K562 (cell line): ENCODE results near the gene ATP7B. TPM values are rescaled to one million over a fixed set of nuclear protein-coding genes. Genes with fewer than 3 reads are reported as not detected.

ENCODE experiments used
- CREM ChIP-seq: IDR thresholded peaks from 2 replicates; pipeline ENCODE4 v1.6.1; 2014; ENCODE audit warnings: antibody characterized with exemption, low read depth
- DMBX1 ChIP-seq: fragments of 250-450 bp; sonication (Bioruptor Pico); IDR thresholded peaks from 2 replicates; pipeline ENCODE4 v1.8.0; 2022; ENCODE audit warnings: inconsistent platforms, mild to moderate bottlenecking, moderate library complexity, borderline replicate concordance
- EZH2 ChIP-seq: IDR thresholded peaks from 2 replicates; pipeline ENCODE4 v1.6.1; 2012; ENCODE audit warnings: low read depth, mild to moderate bottlenecking, inconsistent platforms, low read length, borderline replicate concordance
- FOXA3 ChIP-seq, 2 experiments: fragments of 450-650 bp in 1 of 2; sonication (generic) in 1 of 2; formaldehyde crosslinking; IDR thresholded peaks in 1 of 2; conservative IDR thresholded peaks in 1 of 2; 2 replicates each; pipeline versions ENCODE4 v1.4.0 to v1.8.0; 2020 to 2022; ENCODE audit warnings: mild to moderate bottlenecking in 2 of 2, missing genetic modification reagents in 1 of 2
- HBP1 ChIP-seq: fragments of 450-650 bp; formaldehyde crosslinking; IDR thresholded peaks from 2 replicates; pipeline ENCODE4 v1.4.0; 2022; ENCODE audit warnings: missing genetic modification characterization
- KAT2B ChIP-seq: IDR thresholded peaks from one replicate; pipeline ENCODE4 v1.6.1; 2012; ENCODE audit warnings: low read depth, mild to moderate bottlenecking, control low read depth, inconsistent platforms, low read length, moderate library complexity
- MAZ ChIP-seq, 2 experiments: fragments of 450-650 bp in 1 of 2; sonication (generic) in 1 of 2; formaldehyde crosslinking; IDR thresholded peaks in 1 of 2; conservative IDR thresholded peaks in 1 of 2; 2 replicates each; pipeline versions ENCODE4 v1.4.0 to v1.5.0; 2020; ENCODE audit warnings: mild to moderate bottlenecking in 1 of 2, missing genetic modification reagents in 1 of 2
- NCOA2 ChIP-seq, 2 experiments: fragments of 450-650 bp; IDR thresholded peaks; 2 replicates each; pipeline ENCODE4 v1.6.1; 2018; ENCODE audit warnings: mild to moderate bottlenecking in 2 of 2, moderate library complexity in 1 of 2; ENCODE audit not compliant: partially characterized antibody in 2 of 2
- NR1H2 ChIP-seq: sonication (generic); formaldehyde crosslinking; IDR thresholded peaks from 2 replicates; pipeline ENCODE4 v1.4.0; 2020; ENCODE audit warnings: mild to moderate bottlenecking, missing genetic modification reagents
- NRF1 ChIP-seq, 2 experiments: fragments of 450-650 bp; IDR thresholded peaks in 1 of 2; conservative IDR thresholded peaks in 1 of 2; 2 replicates each; pipeline ENCODE4 v1.6.1; 2014; ENCODE audit warnings: mild to moderate bottlenecking in 2 of 2
- PHB2 ChIP-seq: fragments of 450-650 bp; IDR thresholded peaks from 2 replicates; pipeline ENCODE4 v1.6.1; 2017; ENCODE audit warnings: low read depth
- PHF8 ChIP-seq: fragments of 200-600 bp; sonication (generic); IDR thresholded peaks from 2 replicates; pipeline ENCODE4 v1.6.1; 2012; ENCODE audit warnings: mixed run types, mild to moderate bottlenecking, inconsistent platforms, low read length, moderate library complexity, borderline replicate concordance
- POLR2AphosphoS5 ChIP-seq: IDR thresholded peaks from 2 replicates; pipeline ENCODE4 v1.6.1; 2011; ENCODE audit warnings: mild to moderate bottlenecking, low read depth, low read length, moderate library complexity; ENCODE audit not compliant: control insufficient read depth, insufficient read depth
- POU5F1 ChIP-seq: fragments of 150-350 bp; IDR thresholded peaks from 2 replicates; pipeline ENCODE4 v1.6.1; 2014; ENCODE audit warnings: borderline replicate concordance, low read length, low read depth, mild to moderate bottlenecking; ENCODE audit not compliant: partially characterized antibody
- RAD51 ChIP-seq: fragments of 450-650 bp; IDR thresholded peaks from 2 replicates; pipeline ENCODE4 v1.7.1; 2016; ENCODE audit warnings: low read depth, mild to moderate bottlenecking, borderline replicate concordance
- RBM15 ChIP-seq: fragments of 200-400 bp; formaldehyde crosslinking; IDR thresholded peaks from 2 replicates; pipeline ENCODE4 v1.6.1; 2018; ENCODE audit warnings: mild to moderate bottlenecking, low read length, moderate library complexity; ENCODE audit not compliant: insufficient read depth
- THRB ChIP-seq: fragments of 450-650 bp; formaldehyde crosslinking; conservative IDR thresholded peaks from 2 replicates; pipeline ENCODE4 v1.4.0; 2022; ENCODE audit warnings: mild to moderate bottlenecking, missing genetic modification characterization
- ZEB2 ChIP-seq: fragments of 450-650 bp; IDR thresholded peaks from 2 replicates; pipeline ENCODE4 v1.6.1; 2016
- ZNF507 ChIP-seq: conservative IDR thresholded peaks from 2 replicates; pipeline ENCODE4 v1.6.1; 2017; ENCODE audit warnings: missing genetic modification characterization, missing compliant biosample characterization
- ZNF586 ChIP-seq: fragments of 450-650 bp; formaldehyde crosslinking; conservative IDR thresholded peaks from 2 replicates; pipeline ENCODE4 v1.4.0; 2020; ENCODE audit warnings: mild to moderate bottlenecking, moderate library complexity
- polyA plus RNA-seq, 8 experiments: library from polyadenylated mRNA; depleted of rRNA in 4 of 8; stranded (reverse) in 5 of 8; unstranded in 3 of 8; fragments of >200 nt; fragmentation: Nextera tagmentation in 2 of 8; fragmentation: Illumina TruSeq in 1 of 8; extraction: Ambion mirVana in 2 of 8; extraction: Trizol in 1 of 8; gene quantifications; 2 replicates each; pipeline versions ENCODE4 v1.2.1 to v1.2.3, GENCODE V29; 2011 to 2014; ENCODE audit warnings: inconsistent platforms in 1 of 8, missing spikeins in 1 of 8
- total RNA-seq, 7 experiments: library from RNA; depleted of rRNA in 6 of 7; stranded (reverse); fragments of >200 nt in 6 of 7; fragmentation: Illumina TruSeq in 2 of 7; extraction: Trizol in 2 of 7; gene quantifications; 2 replicates each; pipeline versions ENCODE4 v1.2.1 to v1.2.3, GENCODE V29; 2011 to 2021; ENCODE audit warnings: low replicate concordance in 1 of 7
- TF ChIP-seq, protein P1 (sequence below): fragments of 450-650 bp; IDR thresholded peaks from 2 replicates; pipeline ENCODE4 v1.6.1; 2016; ENCODE audit warnings: borderline replicate concordance
- TF ChIP-seq, protein P2 (sequence below): fragments of 450-650 bp; IDR thresholded peaks from 2 replicates; pipeline ENCODE4 v1.6.1; 2016; ENCODE audit warnings: missing biosample characterization, missing genetic modification characterization

The ATP7B gene
- total and polyA plus RNA-seq, 9 of the 15 experiments (the other 6 are each of a cell fraction or from before 2014, with no cell fraction given) = 1.1 to 20.4 (median 8.5) TPM

- TF ChIP-seq ZNF507 (tag) (no peak), NR1H2 (CRISPR knock-in tag) (no peak), KAT2B (no peak), ZNF586 (no peak), MAZ (CRISPR knock-in tag; conservative IDR thresholded peaks at IDR 0.05 in 1 of 2, IDR thresholded peaks at IDR 0.05 in 1 of 2) (no peak), PHB2 (no peak), PHF8 (peak; percentile 12; the same call in 1 of the 2 replicates), HBP1 (CRISPR knock-in tag) (no peak), ZEB2 (no peak), POLR2AphosphoS5 (0 out of 2 replicates have a peak, but pooled peaks have one; percentile 19), THRB (CRISPR knock-in tag) (no peak), NRF1 (conservative IDR thresholded peaks at IDR 0.05 in 1 of 2, IDR thresholded peaks at IDR 0.05 in 1 of 2) (no peak), POU5F1 (no peak), EZH2 (no peak), FOXA3 (CRISPR knock-in tag; conservative IDR thresholded peaks at IDR 0.05 in 1 of 2, IDR thresholded peaks at IDR 0.05 in 1 of 2) (peak; percentile 70 to 74; a peak in 3 of 4 replicates), CREM (peak; percentile 43; the same call in 1 of the 2 replicates), RAD51 (peak; percentile 90), DMBX1 (CRISPR knock-in tag) (0 out of 2 replicates have a peak, but pooled peaks have one; percentile 42), RBM15 (no peak), NCOA2 (IDR thresholded peaks at IDR 0.05; ENCODE audit: partially characterized antibody in 2 of 2) (no peak)
- TF ChIP-seq, protein P1, sequence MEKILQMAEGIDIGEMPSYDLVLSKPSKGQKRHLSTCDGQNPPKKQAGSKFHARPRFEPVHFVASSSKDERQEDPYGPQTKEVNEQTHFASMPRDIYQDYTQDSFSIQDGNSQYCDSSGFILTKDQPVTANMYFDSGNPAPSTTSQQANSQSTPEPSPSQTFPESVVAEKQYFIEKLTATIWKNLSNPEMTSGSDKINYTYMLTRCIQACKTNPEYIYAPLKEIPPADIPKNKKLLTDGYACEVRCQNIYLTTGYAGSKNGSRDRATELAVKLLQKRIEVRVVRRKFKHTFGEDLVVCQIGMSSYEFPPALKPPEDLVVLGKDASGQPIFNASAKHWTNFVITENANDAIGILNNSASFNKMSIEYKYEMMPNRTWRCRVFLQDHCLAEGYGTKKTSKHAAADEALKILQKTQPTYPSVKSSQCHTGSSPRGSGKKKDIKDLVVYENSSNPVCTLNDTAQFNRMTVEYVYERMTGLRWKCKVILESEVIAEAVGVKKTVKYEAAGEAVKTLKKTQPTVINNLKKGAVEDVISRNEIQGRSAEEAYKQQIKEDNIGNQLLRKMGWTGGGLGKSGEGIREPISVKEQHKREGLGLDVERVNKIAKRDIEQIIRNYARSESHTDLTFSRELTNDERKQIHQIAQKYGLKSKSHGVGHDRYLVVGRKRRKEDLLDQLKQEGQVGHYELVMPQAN = no peak
- TF ChIP-seq, protein P2, sequence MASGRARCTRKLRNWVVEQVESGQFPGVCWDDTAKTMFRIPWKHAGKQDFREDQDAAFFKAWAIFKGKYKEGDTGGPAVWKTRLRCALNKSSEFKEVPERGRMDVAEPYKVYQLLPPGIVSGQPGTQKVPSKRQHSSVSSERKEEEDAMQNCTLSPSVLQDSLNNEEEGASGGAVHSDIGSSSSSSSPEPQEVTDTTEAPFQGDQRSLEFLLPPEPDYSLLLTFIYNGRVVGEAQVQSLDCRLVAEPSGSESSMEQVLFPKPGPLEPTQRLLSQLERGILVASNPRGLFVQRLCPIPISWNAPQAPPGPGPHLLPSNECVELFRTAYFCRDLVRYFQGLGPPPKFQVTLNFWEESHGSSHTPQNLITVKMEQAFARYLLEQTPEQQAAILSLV (tag) = peak; percentile 67; the same call in 1 of the 2 replicates
Observed at GRCh38 chr13:51978796-51979556, 32.3 kb downstream of the ATP7B start (continued).
